Measurements from ENCODE around the gene RHOV.

DNA sequence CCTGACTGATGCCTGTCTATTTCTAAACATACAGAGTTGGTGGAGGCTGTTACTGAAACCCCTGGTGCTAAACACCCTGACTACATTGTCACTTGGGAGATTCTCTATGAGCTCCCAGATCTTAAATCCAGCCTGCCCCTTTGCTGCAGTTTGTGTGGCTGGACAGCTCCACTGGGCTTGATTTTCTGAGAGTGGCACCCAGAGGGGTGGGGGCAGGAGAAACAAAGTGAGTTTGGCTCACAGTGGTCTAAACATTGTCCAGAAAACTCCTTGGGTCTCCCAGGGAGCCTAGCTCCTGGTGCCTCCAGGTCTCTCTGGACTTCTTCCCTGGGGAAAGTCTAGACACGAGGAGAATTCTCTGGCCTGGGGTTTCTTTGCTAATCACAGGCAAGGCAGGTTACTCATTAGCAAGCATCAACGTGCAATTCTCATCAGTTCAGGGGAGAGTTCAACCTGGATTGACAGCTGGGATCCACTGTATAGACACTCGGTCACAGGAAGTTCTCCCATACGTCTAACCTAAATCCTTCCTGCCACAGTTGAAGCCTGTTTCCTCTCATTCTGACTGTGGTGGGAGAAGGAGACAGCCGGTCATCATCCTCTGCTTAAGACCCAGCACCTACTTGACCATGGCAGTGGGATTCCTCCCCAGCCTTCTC is 48.0 kb upstream of the RHOV start:
- TF ChIP-seq, protein P1, sequence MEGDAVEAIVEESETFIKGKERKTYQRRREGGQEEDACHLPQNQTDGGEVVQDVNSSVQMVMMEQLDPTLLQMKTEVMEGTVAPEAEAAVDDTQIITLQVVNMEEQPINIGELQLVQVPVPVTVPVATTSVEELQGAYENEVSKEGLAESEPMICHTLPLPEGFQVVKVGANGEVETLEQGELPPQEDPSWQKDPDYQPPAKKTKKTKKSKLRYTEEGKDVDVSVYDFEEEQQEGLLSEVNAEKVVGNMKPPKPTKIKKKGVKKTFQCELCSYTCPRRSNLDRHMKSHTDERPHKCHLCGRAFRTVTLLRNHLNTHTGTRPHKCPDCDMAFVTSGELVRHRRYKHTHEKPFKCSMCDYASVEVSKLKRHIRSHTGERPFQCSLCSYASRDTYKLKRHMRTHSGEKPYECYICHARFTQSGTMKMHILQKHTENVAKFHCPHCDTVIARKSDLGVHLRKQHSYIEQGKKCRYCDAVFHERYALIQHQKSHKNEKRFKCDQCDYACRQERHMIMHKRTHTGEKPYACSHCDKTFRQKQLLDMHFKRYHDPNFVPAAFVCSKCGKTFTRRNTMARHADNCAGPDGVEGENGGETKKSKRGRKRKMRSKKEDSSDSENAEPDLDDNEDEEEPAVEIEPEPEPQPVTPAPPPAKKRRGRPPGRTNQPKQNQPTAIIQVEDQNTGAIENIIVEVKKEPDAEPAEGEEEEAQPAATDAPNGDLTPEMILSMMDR (conservative IDR thresholded peaks at IDR 0.05) = no peak
- TF ChIP-seq ZFX (IDR thresholded peaks at IDR 0.05) = no peak

Measured in C4-2B (cell line).